ENCODE measurements around the gene BTAF1.

GRCh38 chr10:91944880-91945630 is 21.5 kb downstream of the BTAF1 start:
- TF ChIP-seq CTCF (IDR thresholded peaks at IDR 0.05) (no peak), POLR2AphosphoS5 (IDR thresholded peaks at IDR 0.05) (no peak)
